Skeletal muscle tissue (tissue), 4 donors: ENCODE data around the gene TMEM184C. TPM values are rescaled to one million over a fixed set of nuclear protein-coding genes. Genes with fewer than 3 reads are reported as not detected.

Experiments
- H3K27ac ChIP-seq: one replicate; pipeline ENCODE4 v1.7.0; 2013; ENCODE audit warnings: mild to moderate bottlenecking, low read depth, low read length, inconsistent platforms
- H3K27me3 ChIP-seq, 3 donors: one replicate each; pipeline ENCODE4 v1.7.0; 2013; ENCODE audit warnings: low read length in 3 of 3; ENCODE audit not compliant: control insufficient read depth in 3 of 3, insufficient read depth in 3 of 3
- H3K36me3 ChIP-seq, 3 donors: one replicate each; pipeline ENCODE4 v1.7.0; 2013; ENCODE audit warnings: low read length in 3 of 3; ENCODE audit not compliant: control insufficient read depth in 3 of 3, insufficient read depth in 3 of 3
- H3K4me1 ChIP-seq, 3 donors: one replicate each; pipeline ENCODE4 v1.7.0; 2013; ENCODE audit warnings: low read length in 3 of 3, mild to moderate bottlenecking in 3 of 3; ENCODE audit not compliant: control insufficient read depth in 3 of 3, insufficient read depth in 3 of 3
- H3K4me3 ChIP-seq, 3 donors: one replicate each; pipeline ENCODE4 v1.7.0; 2013; ENCODE audit warnings: low read length in 3 of 3
- H3K9ac ChIP-seq, 3 donors: one replicate each; pipeline ENCODE4 v1.7.0; 2013; ENCODE audit warnings: low read length in 3 of 3, mild to moderate bottlenecking in 3 of 3, moderate library complexity in 2 of 3, low read depth in 1 of 3
- H3K9me3 ChIP-seq, 3 donors: one replicate each; pipeline ENCODE4 v1.7.0; 2013; ENCODE audit warnings: low read length in 3 of 3; ENCODE audit not compliant: control insufficient read depth in 3 of 3
- total RNA-seq: library from RNA; depleted of rRNA; stranded (reverse); fragments of >200 nt; gene quantifications from one replicate; pipeline ENCODE4 v1.2.3, GENCODE V29; 2014
- donor health status: Osteomylitis.

TMEM184C gene
- total RNA-seq, 1 donor from 2014 or later: 14.6 TPM

- no peak overlapping the region for H3K4me3 ChIP-seq
- peaks cover 8 to 43% (median 30%) of the 10 kb centered on the region in 3 donors for H3K36me3 ChIP-seq
- H3K27ac ChIP-seq: no peak overlapping the region
- peaks cover 0 to 4% (median 4%) of the 10 kb centered on the region in 3 donors for H3K4me1 ChIP-seq
- H3K9ac ChIP-seq: no peak overlapping the region
- H3K27me3 ChIP-seq: no peaks in the 10 kb centered on the region
- H3K9me3 ChIP-seq: no peaks in the 10 kb centered on the region
Observed at GRCh38 chr4:147625733-147626132, 8.5 kb downstream of the TMEM184C start.

GRCh38 chr4:147626903-147627302, 9.7 kb downstream of the TMEM184C start:
- no peaks in the 10 kb centered on the region for H3K4me1 ChIP-seq
- no peak overlapping the region for H3K9ac ChIP-seq
- no peaks in the 10 kb centered on the region for H3K27me3 ChIP-seq
- H3K36me3 ChIP-seq: peaks cover 8 to 46% (median 30%) of the 10 kb centered on the region in 3 donors
- no peaks in the 10 kb centered on the region for H3K9me3 ChIP-seq
- no peak overlapping the region for H3K4me3 ChIP-seq
- H3K27ac ChIP-seq: no peak overlapping the region

GRCh38 chr4:147628415-147628814, 11.2 kb downstream of the TMEM184C start:
- no peaks in the 10 kb centered on the region for H3K4me1 ChIP-seq
- no peaks in the 10 kb centered on the region for H3K9me3 ChIP-seq
- no peak overlapping the region for H3K27ac ChIP-seq
- no peak overlapping the region for H3K9ac ChIP-seq
- H3K4me3 ChIP-seq: no peak overlapping the region
- peaks cover 8 to 49% (median 31%) of the 10 kb centered on the region in 3 donors for H3K36me3 ChIP-seq
- H3K27me3 ChIP-seq: no peaks in the 10 kb centered on the region

- no peaks in the 10 kb centered on the region for H3K9me3 ChIP-seq
- no peak overlapping the region for H3K4me3 ChIP-seq
- H3K4me1 ChIP-seq: no peaks in the 10 kb centered on the region
- H3K27me3 ChIP-seq: no peaks in the 10 kb centered on the region
- H3K27ac ChIP-seq: no peak overlapping the region
- H3K9ac ChIP-seq: no peak overlapping the region
- H3K36me3 ChIP-seq: peaks cover 17 to 52% (median 34%) of the 10 kb centered on the region in 3 donors
Observed at GRCh38 chr4:147629783-147630730, 12.9 kb downstream of the TMEM184C start.

- no peaks in the 10 kb centered on the region for H3K4me1 ChIP-seq
- H3K27me3 ChIP-seq: no peaks in the 10 kb centered on the region
- no peak overlapping the region for H3K4me3 ChIP-seq
- H3K27ac ChIP-seq: no peak overlapping the region
- H3K36me3 ChIP-seq: peaks cover 20 to 51% (median 33%) of the 10 kb centered on the region in 3 donors
- no peak overlapping the region for H3K9ac ChIP-seq
- no peaks in the 10 kb centered on the region for H3K9me3 ChIP-seq
Observed at GRCh38 chr4:147633113-147633512, 15.9 kb downstream of the TMEM184C start.

GRCh38 chr4:147633643-147634042, 16.4 kb downstream of the TMEM184C start:
- Histone ChIP-seq H3K36me3 (peaks cover 20 to 47% (median 31%) of the 10 kb centered on the region in 3 donors), H3K9me3 (no peaks in the 10 kb centered on the region), H3K27ac (no peak overlapping the region), H3K9ac (no peak overlapping the region), H3K4me3 (no peak overlapping the region), H3K27me3 (no peaks in the 10 kb centered on the region), H3K4me1 (no peaks in the 10 kb centered on the region)

- Histone ChIP-seq H3K27ac (no peak overlapping the region), H3K9ac (no peak overlapping the region), H3K9me3 (no peaks in the 10 kb centered on the region), H3K36me3 (peaks cover 20 to 36% (median 31%) of the 10 kb centered on the region in 3 donors), H3K4me1 (peaks cover 0 to 2% (median 0%) of the 10 kb centered on the region in 3 donors), H3K27me3 (no peaks in the 10 kb centered on the region), H3K4me3 (no peak overlapping the region)
Observed at GRCh38 chr4:147635348-147635747, 18.2 kb downstream of the TMEM184C start.

GRCh38 chr4:147638365-147638764, 21.2 kb downstream of the TMEM184C start:
- peaks cover 26 to 31% (median 31%) of the 10 kb centered on the region in 3 donors for H3K36me3 ChIP-seq
- peaks cover 0 to 2% (median 0%) of the 10 kb centered on the region in 3 donors for H3K4me1 ChIP-seq
- H3K27me3 ChIP-seq: no peaks in the 10 kb centered on the region
- no peak overlapping the region for H3K4me3 ChIP-seq
- H3K9ac ChIP-seq: no peak overlapping the region
- no peak overlapping the region for H3K27ac ChIP-seq
- no peaks in the 10 kb centered on the region for H3K9me3 ChIP-seq

- no peak overlapping the region for H3K27ac ChIP-seq
- H3K27me3 ChIP-seq: no peaks in the 10 kb centered on the region
- H3K36me3 ChIP-seq: peaks cover 23 to 26% (median 25%) of the 10 kb centered on the region in 3 donors
- no peaks in the 10 kb centered on the region for H3K9me3 ChIP-seq
- no peak overlapping the region for H3K9ac ChIP-seq
- no peak overlapping the region for H3K4me3 ChIP-seq
- peaks cover 0 to 2% (median 0%) of the 10 kb centered on the region in 3 donors for H3K4me1 ChIP-seq
Observed at GRCh38 chr4:147638942-147639341, 21.7 kb downstream of the TMEM184C start.

GRCh38 chr4:147639388-147639787, 22.2 kb downstream of the TMEM184C start:
- peaks cover 20 to 22% (median 22%) of the 10 kb centered on the region in 3 donors for H3K36me3 ChIP-seq

More at GRCh38 chr4:147639388-147639787, 22.2 kb downstream of the TMEM184C start:
- Histone ChIP-seq H3K4me1 (peaks cover 0 to 2% (median 0%) of the 10 kb centered on the region in 3 donors), H3K9ac (no peak overlapping the region), H3K27ac (no peak overlapping the region), H3K4me3 (no peak overlapping the region), H3K9me3 (no peaks in the 10 kb centered on the region), H3K27me3 (no peaks in the 10 kb centered on the region)
